Gastroesophageal sphincter (tissue), 2 donors: ENCODE results near the gene DYNLL2.
"Not testable (repeated sequence)": the region's sequence is repeated elsewhere in the genome, so short reads cannot be mapped to it uniquely, and the experiment has no call there.

Experiments used
- EP300 ChIP-seq: sonication (generic); formaldehyde crosslinking; IDR thresholded peaks from one replicate; pipeline ENCODE4 v1.6.1; 2017; ENCODE audit warnings: antibody characterized with exemption, mild to moderate bottlenecking
- POLR2AphosphoS5 ChIP-seq: sonication (generic); formaldehyde crosslinking; IDR thresholded peaks from one replicate; pipeline ENCODE4 v1.6.1; 2017; ENCODE audit warnings: antibody characterized with exemption

- TF ChIP-seq POLR2AphosphoS5, EP300: not testable (repeated sequence)
Measured at GRCh38 chr17:58101898-58102297, 18.7 kb downstream of the DYNLL2 start.
